ENCODE results near the gene INTS3.
"Not testable (repeated sequence)": the region's sequence is repeated elsewhere in the genome, so short reads cannot be mapped to it uniquely, and the experiment has no call there.

INTS3 gene

GRCh38 chr1:153717330-153717729 is 10.5 kb upstream of the INTS3 start:
- Histone ChIP-seq H3K9ac (ENCODE audit: low read length) (no peak overlapping the region), H3K27me3 (ENCODE audit: control insufficient read depth, insufficient read depth, low read length) (no peaks in the 10 kb centered on the region), H3K36me3 (ENCODE audit: control insufficient read depth, insufficient read depth, low read length) (no peaks in the 10 kb centered on the region), H3K9me3 (ENCODE audit: control insufficient read depth, low read length) (no peaks in the 10 kb centered on the region), H3K4me1 (ENCODE audit: control insufficient read depth, insufficient read depth, low read length) (no peaks in the 10 kb centered on the region), H3K4me3 (ENCODE audit: low read length) (no peak overlapping the region)

DNA sequence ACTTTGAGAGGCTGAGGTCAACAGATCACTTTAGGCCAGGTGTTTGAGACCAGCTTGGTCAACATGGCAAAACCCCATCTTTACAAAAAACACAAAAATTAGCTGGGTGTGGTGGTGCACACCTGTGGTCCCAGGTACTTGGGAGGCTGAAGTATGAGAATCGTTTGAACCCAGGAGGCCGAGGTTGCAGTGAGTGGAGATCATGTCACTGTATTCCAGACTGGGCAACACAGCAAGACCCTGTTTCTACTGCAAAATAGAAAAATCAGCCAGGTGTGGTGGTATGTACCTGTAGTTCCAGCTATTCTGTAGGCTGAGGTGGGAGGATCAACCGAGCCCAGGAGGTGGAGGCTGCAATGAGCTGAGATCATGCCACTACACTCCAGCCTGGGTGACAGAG is 4.2 kb upstream of the INTS3 start:
- H3K27me3 ChIP-seq (ENCODE audit: control insufficient read depth, insufficient read depth, low read length), result no peaks in the 10 kb centered on the region
- H3K9me3 ChIP-seq (ENCODE audit: control insufficient read depth, low read length), result no peaks in the 10 kb centered on the region
- no peak overlapping the region for H3K4me3 ChIP-seq (ENCODE audit: low read length)
- H3K9ac ChIP-seq (ENCODE audit: low read length), result no peak overlapping the region
- no peaks in the 10 kb centered on the region for H3K4me1 ChIP-seq (ENCODE audit: control insufficient read depth, insufficient read depth, low read length)
- H3K36me3 ChIP-seq (ENCODE audit: control insufficient read depth, insufficient read depth, low read length), result no peaks in the 10 kb centered on the region

DNA sequence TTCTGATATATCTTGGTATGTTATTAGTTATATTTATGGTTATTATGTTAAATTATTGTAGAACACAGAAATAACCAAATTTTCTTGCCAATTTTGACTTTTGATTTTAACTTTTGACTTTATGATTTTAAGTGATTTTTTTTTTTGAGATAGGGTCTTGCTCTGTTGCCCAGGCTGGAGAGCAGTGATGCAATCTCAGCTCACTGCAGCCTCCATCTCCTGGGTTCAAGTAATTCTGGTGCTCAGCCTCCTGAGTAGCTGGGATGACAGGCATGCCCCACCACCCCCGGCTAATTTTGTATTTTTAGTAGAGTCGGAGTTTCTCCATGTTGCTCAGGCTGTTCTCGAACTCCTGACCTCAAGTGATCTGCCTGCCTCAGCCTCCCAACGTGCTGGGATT is 3.2 kb upstream of the INTS3 start:
- not testable (repeated sequence) for H3K4me3 ChIP-seq (ENCODE audit: low read length); H3K9ac ChIP-seq (ENCODE audit: low read length); H3K27me3 ChIP-seq (ENCODE audit: control insufficient read depth, insufficient read depth, low read length); H3K36me3 ChIP-seq (ENCODE audit: control insufficient read depth, insufficient read depth, low read length); H3K4me1 ChIP-seq (ENCODE audit: control insufficient read depth, insufficient read depth, low read length); H3K9me3 ChIP-seq (ENCODE audit: control insufficient read depth, low read length)

DNA sequence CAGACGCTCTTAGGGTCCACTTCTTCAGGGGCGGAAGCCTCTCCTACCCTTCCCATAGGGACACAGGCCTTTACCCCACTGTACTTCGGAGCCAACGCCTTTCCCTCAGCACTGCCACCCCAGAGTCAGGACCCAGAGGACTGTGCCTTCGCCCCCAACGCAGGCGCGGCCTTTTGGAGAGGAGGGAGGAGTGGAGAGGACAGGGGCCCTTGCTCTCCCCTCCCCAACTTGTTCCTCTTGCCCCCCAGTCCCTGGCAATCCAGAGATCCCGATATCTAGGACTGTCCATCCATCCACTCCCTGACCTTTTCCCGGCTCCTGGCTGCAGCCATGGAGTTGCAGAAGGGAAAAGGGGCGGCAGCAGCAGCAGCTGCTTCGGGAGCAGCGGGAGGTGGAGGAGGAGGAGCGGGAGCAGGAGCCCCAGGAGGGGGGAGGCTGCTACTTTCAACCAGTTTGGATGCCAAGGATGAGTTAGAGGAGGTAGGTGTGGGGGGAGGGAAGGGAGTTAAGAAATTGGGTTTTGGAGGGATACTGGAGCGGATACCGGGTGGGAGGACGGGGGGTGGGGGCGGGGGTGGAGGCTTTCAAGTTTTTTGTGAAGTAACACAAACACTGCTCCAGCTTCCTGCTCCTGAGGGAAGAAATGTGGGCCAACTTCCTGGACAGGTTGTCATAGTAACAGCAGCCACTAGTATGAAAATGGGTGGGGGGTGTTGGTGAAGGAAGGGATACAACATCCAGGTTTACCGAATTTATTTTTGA is 636 bp downstream of the INTS3 start:
- Histone ChIP-seq H3K27me3 (ENCODE audit: control insufficient read depth, insufficient read depth, low read length) (no peaks in the 10 kb centered on the region), H3K36me3 (ENCODE audit: control insufficient read depth, insufficient read depth, low read length) (no peaks in the 10 kb centered on the region), H3K4me3 (ENCODE audit: low read length) (peak overlapping the region; percentile 98), H3K9me3 (ENCODE audit: control insufficient read depth, low read length) (no peaks in the 10 kb centered on the region), H3K4me1 (ENCODE audit: control insufficient read depth, insufficient read depth, low read length) (peaks cover 18% of the 10 kb centered on the region), H3K9ac (ENCODE audit: low read length) (peak overlapping the region; percentile 100)

GRCh38 chr1:153730468-153730988 is 2.7 kb downstream of the INTS3 start:
- Histone ChIP-seq H3K4me3 (ENCODE audit: low read length) (no peak overlapping the region), H3K36me3 (ENCODE audit: control insufficient read depth, insufficient read depth, low read length) (no peaks in the 10 kb centered on the region), H3K9ac (ENCODE audit: low read length) (no peak overlapping the region)

DNA sequence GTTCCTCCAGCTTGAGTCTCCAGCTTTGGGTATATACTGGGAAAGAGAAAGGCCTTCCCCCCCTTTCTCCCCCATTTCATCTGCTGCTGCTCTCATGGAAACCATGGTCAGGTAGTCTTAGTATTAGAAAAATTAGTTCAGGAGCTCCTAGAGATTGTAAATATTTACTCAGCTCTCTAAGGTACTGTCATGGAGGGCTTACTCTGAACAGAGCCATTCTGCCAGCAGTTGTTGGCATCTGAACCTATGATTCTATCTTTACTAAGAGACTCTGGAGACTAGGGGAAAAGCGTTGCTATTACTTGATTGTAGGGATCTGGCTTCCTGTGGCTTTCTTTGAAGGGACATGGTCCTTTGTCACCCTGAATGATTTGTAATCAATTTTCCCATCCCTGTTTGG is 6.1 kb downstream of the INTS3 start:
- Histone ChIP-seq H3K9ac (ENCODE audit: low read length) (no peak overlapping the region), H3K4me1 (ENCODE audit: control insufficient read depth, insufficient read depth, low read length) (peaks cover 28% of the 10 kb centered on the region)

More at GRCh38 chr1:153730468-153730988, 2.7 kb downstream of the INTS3 start:
- Histone ChIP-seq H3K27me3 (ENCODE audit: control insufficient read depth, insufficient read depth, low read length) (no peaks in the 10 kb centered on the region), H3K9me3 (ENCODE audit: control insufficient read depth, low read length) (no peaks in the 10 kb centered on the region), H3K4me1 (ENCODE audit: control insufficient read depth, insufficient read depth, low read length) (peaks cover 24% of the 10 kb centered on the region)

GRCh38 chr1:153734396-153735089 is 6.7 kb downstream of the INTS3 start:
- no peak overlapping the region for H3K4me3 ChIP-seq (ENCODE audit: low read length)
- H3K9me3 ChIP-seq (ENCODE audit: control insufficient read depth, low read length), result no peaks in the 10 kb centered on the region
- H3K4me1 ChIP-seq (ENCODE audit: control insufficient read depth, insufficient read depth, low read length), result peaks cover 22% of the 10 kb centered on the region
- H3K9ac ChIP-seq (ENCODE audit: low read length), result no peak overlapping the region
- H3K27me3 ChIP-seq (ENCODE audit: control insufficient read depth, insufficient read depth, low read length), result no peaks in the 10 kb centered on the region
- no peaks in the 10 kb centered on the region for H3K36me3 ChIP-seq (ENCODE audit: control insufficient read depth, insufficient read depth, low read length)

More for the DNA sequence above, 6.1 kb downstream of the INTS3 start:
- no peak overlapping the region for H3K4me3 ChIP-seq (ENCODE audit: low read length)
- no peaks in the 10 kb centered on the region for H3K27me3 ChIP-seq (ENCODE audit: control insufficient read depth, insufficient read depth, low read length)
- no peaks in the 10 kb centered on the region for H3K9me3 ChIP-seq (ENCODE audit: control insufficient read depth, low read length)
- H3K36me3 ChIP-seq (ENCODE audit: control insufficient read depth, insufficient read depth, low read length), result no peaks in the 10 kb centered on the region

DNA sequence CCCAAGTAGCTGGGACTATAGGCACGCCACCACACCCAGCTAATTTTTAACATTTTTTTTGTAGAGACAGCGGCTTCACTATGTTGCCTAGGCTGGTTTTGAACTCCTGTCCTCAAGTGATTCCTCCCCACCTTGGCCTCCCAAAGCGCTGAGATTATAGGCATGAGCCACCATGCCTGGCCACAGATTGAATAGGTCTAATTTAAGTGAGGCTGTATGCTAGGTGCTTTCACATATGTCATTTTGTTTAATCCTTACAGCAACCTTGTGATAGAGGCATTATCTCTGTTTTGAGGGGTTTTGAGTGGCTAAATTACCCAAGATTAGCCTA is 7.2 kb downstream of the INTS3 start:
- no peaks in the 10 kb centered on the region for H3K27me3 ChIP-seq (ENCODE audit: control insufficient read depth, insufficient read depth, low read length)
- peaks cover 20% of the 10 kb centered on the region for H3K4me1 ChIP-seq (ENCODE audit: control insufficient read depth, insufficient read depth, low read length)
- H3K9me3 ChIP-seq (ENCODE audit: control insufficient read depth, low read length), result no peaks in the 10 kb centered on the region
- H3K4me3 ChIP-seq (ENCODE audit: low read length), result no peak overlapping the region
- no peak overlapping the region for H3K9ac ChIP-seq (ENCODE audit: low read length)
- H3K36me3 ChIP-seq (ENCODE audit: control insufficient read depth, insufficient read depth, low read length), result no peaks in the 10 kb centered on the region

- no peak overlapping the region for H3K9ac ChIP-seq (ENCODE audit: low read length)
- H3K4me3 ChIP-seq (ENCODE audit: low read length), result no peak overlapping the region
Measured at GRCh38 chr1:153741986-153742385, 14.1 kb downstream of the INTS3 start.

DNA sequence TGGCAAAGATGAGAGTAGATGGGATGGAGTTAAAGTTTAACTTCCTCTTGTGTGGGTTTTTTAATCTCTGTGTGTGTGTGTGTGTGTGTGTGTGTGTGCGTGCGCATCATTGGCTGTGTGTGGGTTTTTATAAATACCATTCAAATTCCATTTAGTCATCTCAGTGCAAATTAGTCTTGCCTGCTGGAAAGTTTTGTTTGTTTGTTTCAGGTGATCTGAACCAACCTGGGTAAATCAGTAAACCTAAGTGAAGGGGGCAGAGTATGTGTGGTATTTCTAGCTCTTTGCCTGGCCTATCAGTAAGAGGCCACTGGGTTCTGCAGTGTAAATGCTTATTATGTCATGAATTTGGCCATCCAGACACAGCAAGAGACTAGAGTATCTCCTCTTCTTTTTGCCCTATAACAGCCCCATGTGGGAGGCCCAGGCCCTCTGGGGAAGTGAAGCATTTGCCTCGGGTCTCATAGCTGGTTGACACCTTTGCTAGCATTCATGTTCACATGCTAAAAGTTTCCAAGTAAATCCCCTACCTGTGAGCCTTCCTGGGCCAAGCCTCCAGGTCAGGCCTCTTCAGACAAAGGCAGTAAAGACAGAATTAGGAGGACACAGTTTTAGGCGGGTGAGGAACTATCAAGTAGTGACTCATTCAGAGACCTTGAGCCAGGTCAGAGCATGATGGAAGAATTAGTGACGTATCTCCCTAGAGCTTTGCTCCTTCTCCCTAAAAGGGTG is 14.7 kb downstream of the INTS3 start:
- H3K4me1 ChIP-seq (ENCODE audit: control insufficient read depth, insufficient read depth, low read length), result peaks cover 8% of the 10 kb centered on the region
- no peaks in the 10 kb centered on the region for H3K9me3 ChIP-seq (ENCODE audit: control insufficient read depth, low read length)
- no peaks in the 10 kb centered on the region for H3K27me3 ChIP-seq (ENCODE audit: control insufficient read depth, insufficient read depth, low read length)
- no peak overlapping the region for H3K9ac ChIP-seq (ENCODE audit: low read length)
- H3K4me3 ChIP-seq (ENCODE audit: low read length), result no peak overlapping the region
- H3K36me3 ChIP-seq (ENCODE audit: control insufficient read depth, insufficient read depth, low read length), result peaks cover 26% of the 10 kb centered on the region

More at GRCh38 chr1:153741986-153742385, 14.1 kb downstream of the INTS3 start:
- peaks cover 23% of the 10 kb centered on the region for H3K36me3 ChIP-seq (ENCODE audit: control insufficient read depth, insufficient read depth, low read length)
- H3K27me3 ChIP-seq (ENCODE audit: control insufficient read depth, insufficient read depth, low read length), result no peaks in the 10 kb centered on the region
- peaks cover 8% of the 10 kb centered on the region for H3K4me1 ChIP-seq (ENCODE audit: control insufficient read depth, insufficient read depth, low read length)
- no peaks in the 10 kb centered on the region for H3K9me3 ChIP-seq (ENCODE audit: control insufficient read depth, low read length)

GRCh38 chr1:153745417-153745816 is 17.6 kb downstream of the INTS3 start:
- Histone ChIP-seq H3K36me3 (ENCODE audit: control insufficient read depth, insufficient read depth, low read length) (peaks cover 36% of the 10 kb centered on the region), H3K9ac (ENCODE audit: low read length) (no peak overlapping the region), H3K4me3 (ENCODE audit: low read length) (no peak overlapping the region), H3K9me3 (ENCODE audit: control insufficient read depth, low read length) (no peaks in the 10 kb centered on the region), H3K27me3 (ENCODE audit: control insufficient read depth, insufficient read depth, low read length) (no peaks in the 10 kb centered on the region), H3K4me1 (ENCODE audit: control insufficient read depth, insufficient read depth, low read length) (peaks cover 16% of the 10 kb centered on the region)

GRCh38 chr1:153746174-153746573 is 18.3 kb downstream of the INTS3 start:
- peaks cover 32% of the 10 kb centered on the region for H3K36me3 ChIP-seq (ENCODE audit: control insufficient read depth, insufficient read depth, low read length)
- no peaks in the 10 kb centered on the region for H3K9me3 ChIP-seq (ENCODE audit: control insufficient read depth, low read length)
- H3K27me3 ChIP-seq (ENCODE audit: control insufficient read depth, insufficient read depth, low read length), result no peaks in the 10 kb centered on the region
- H3K4me3 ChIP-seq (ENCODE audit: low read length), result no peak overlapping the region
- no peak overlapping the region for H3K9ac ChIP-seq (ENCODE audit: low read length)
- peaks cover 19% of the 10 kb centered on the region for H3K4me1 ChIP-seq (ENCODE audit: control insufficient read depth, insufficient read depth, low read length)

Measured in mucosa of stomach (tissue), 1 donor.